SH-SY5Y (cell line): ENCODE results near the gene DACH1.

Source experiments
- GATA2 ChIP-seq: IDR thresholded peaks from 2 replicates; pipeline ENCODE4 v1.6.1; 2011; ENCODE audit warnings: mild to moderate bottlenecking, low read depth, low read length
- GATA3 ChIP-seq: IDR thresholded peaks from 2 replicates; pipeline ENCODE4 v1.6.1; 2011; ENCODE audit warnings: low read depth, mild to moderate bottlenecking, low read length, moderate library complexity

GRCh38 chr13:71602344-71602743, 264.7 kb downstream of the DACH1 start:
- TF ChIP-seq GATA2 (peak; percentile 44; the same call in 1 of the 2 replicates), GATA3 (peak; percentile 68)
